H1 (cell line): Measurements from ENCODE around the gene SCGN. TPM values are rescaled to one million over a fixed set of nuclear protein-coding genes. Genes with fewer than 3 reads are reported as not detected.

ENCODE experiments used
- CTCF ChIA-PET: fragments of 300-600 bp; sonication (Branson Sonifier 250); formaldehyde crosslinking; loops from one replicate; lab custom pipeline; 2021; ENCODE audit not compliant: partially characterized antibody; lab: Charles Lee
- POLR2A ChIA-PET: fragments of 300-600 bp; sonication (Branson Sonifier 250); formaldehyde crosslinking; loops from one replicate; lab custom pipeline; 2021; ENCODE audit warnings: inconsistent platforms; ENCODE audit not compliant: partially characterized antibody; lab: Charles Lee
- DNase-seq, 2 experiments: peaks; one replicate each; pipeline versions ENCODE4 v3.0.0 to v3.0.0-alpha.2; 2010 to 2022; ENCODE audit warnings: low spot score in 2 of 2, low read depth in 1 of 2, mixed read lengths in 1 of 2
- FAIRE-seq: peaks from 2 replicates; lab custom pipeline; 2011; peaks lifted over from hg19 to GRCh38; lab: Jason Lieb, UNC
- H2AFZ ChIP-seq: 2 replicates; pipeline ENCODE4 v1.8.1; 2012; ENCODE audit warnings: low read length, inconsistent platforms
- H2AK5ac ChIP-seq: 2 replicates; pipeline ENCODE4 v1.6.1; 2013; ENCODE audit warnings: low read depth, low read length
- H2BK120ac ChIP-seq: replicated peaks from 2 replicates; pipeline ENCODE3; 2013; ENCODE audit warnings: low read depth, low read length, inconsistent platforms
- H2BK12ac ChIP-seq: 2 replicates; pipeline ENCODE4 v1.6.1; 2013; ENCODE audit warnings: low read depth, low read length
- H2BK15ac ChIP-seq: 2 replicates; pipeline ENCODE4 v1.6.1; 2013; ENCODE audit warnings: low read length
- H2BK20ac ChIP-seq: 2 replicates; pipeline ENCODE4 v1.6.1; 2013; ENCODE audit warnings: low read length
- H2BK5ac ChIP-seq: 2 replicates; pipeline ENCODE4 v1.6.1; 2013; ENCODE audit warnings: low read depth, low read length
- H3K14ac ChIP-seq: 2 replicates; pipeline ENCODE4 v1.6.1; 2013; ENCODE audit warnings: inconsistent platforms; ENCODE audit not compliant: insufficient read length
- H3K18ac ChIP-seq: 2 replicates; pipeline ENCODE4 v1.6.1; 2013; ENCODE audit warnings: low read length; ENCODE audit errors: extremely low read depth
- H3K23ac ChIP-seq: 2 replicates; pipeline ENCODE4 v1.6.1; 2013; ENCODE audit warnings: inconsistent platforms; ENCODE audit not compliant: insufficient read length
- H3K23me2 ChIP-seq: 2 replicates; pipeline ENCODE4 v1.6.1; 2013; ENCODE audit warnings: low read depth, low read length
- H3K27ac ChIP-seq: 2 replicates; pipeline ENCODE4 v1.6.1; 2011; ENCODE audit warnings: low read depth, low read length, inconsistent platforms
- H3K27me3 ChIP-seq, 4 experiments: replicated peaks in 1 of 4; 1 replicate in 1 of 4; 2 replicates in 3 of 4; pipeline versions ENCODE4 v1.6.1 to v1.8.1; 2011 to 2013; ENCODE audit warnings: low read length in 3 of 4, mild to moderate bottlenecking in 3 of 4, inconsistent platforms in 2 of 4, mixed read lengths in 2 of 4, moderate library complexity in 1 of 4; ENCODE audit not compliant: control insufficient read depth in 3 of 4, insufficient read depth in 3 of 4; ENCODE audit errors: extremely low read depth in 1 of 4
- H3K36me3 ChIP-seq, 4 experiments: 2 replicates each; pipeline versions ENCODE4 v1.6.1 to v1.8.1; 2011 to 2013; ENCODE audit warnings: mild to moderate bottlenecking in 4 of 4, low read length in 3 of 4, moderate library complexity in 2 of 4, control low read depth in 1 of 4, inconsistent platforms in 1 of 4; ENCODE audit not compliant: insufficient read depth in 4 of 4, control insufficient read depth in 2 of 4
- H3K4ac ChIP-seq: replicated peaks from 2 replicates; pipeline ENCODE3; 2013; ENCODE audit warnings: low read length, low read depth, mixed read lengths, inconsistent platforms; ENCODE audit not compliant: insufficient read length
- H3K4me1 ChIP-seq, 4 experiments: replicated peaks in 1 of 4; 1 replicate in 1 of 4; 2 replicates in 3 of 4; pipeline versions ENCODE4 v1.6.1 to v1.8.1; 2011 to 2013; ENCODE audit warnings: low read length in 3 of 4, inconsistent platforms in 2 of 4, mixed read lengths in 1 of 4; ENCODE audit not compliant: insufficient read depth in 4 of 4, control insufficient read depth in 3 of 4
- H3K4me2 ChIP-seq, 2 experiments: 2 replicates each; pipeline versions ENCODE4 v1.6.1 to v1.8.1; 2011 to 2013; ENCODE audit warnings: low read depth in 2 of 2, low read length in 2 of 2, control low read depth in 1 of 2, inconsistent platforms in 1 of 2, mild to moderate bottlenecking in 1 of 2; ENCODE audit not compliant: insufficient read depth in 1 of 2
- H3K4me3 ChIP-seq, 4 experiments: fragments of 200-600, 300-600 bp in 1 of 4; sonication (generic), shearing (Covaris generic), sonication (Bioruptor Twin) in 1 of 4; 2 replicates each; pipeline versions ENCODE4 v1.5.1 to v1.8.1; 2011 to 2016; ENCODE audit warnings: low read length in 4 of 4, low read depth in 3 of 4, control low read depth in 2 of 4, inconsistent platforms in 2 of 4, mild to moderate bottlenecking in 2 of 4, mixed read lengths in 1 of 4, moderate library complexity in 1 of 4; ENCODE audit not compliant: insufficient read depth in 2 of 4; ENCODE audit errors: extremely low read depth in 1 of 4
- H3K56ac ChIP-seq: replicated peaks from 2 replicates; pipeline ENCODE3; 2013; ENCODE audit warnings: low read depth, mild to moderate bottlenecking, mixed read lengths, low read length, inconsistent platforms; ENCODE audit not compliant: insufficient read length
- H3K79me1 ChIP-seq: 2 replicates; pipeline ENCODE4 v1.6.1; 2013; ENCODE audit warnings: low read depth, low read length, control low read depth
- H3K79me2 ChIP-seq, 2 experiments: 2 replicates each; pipeline versions ENCODE4 v1.6.1 to v1.8.1; 2012 to 2013; ENCODE audit warnings: low read length in 2 of 2, mild to moderate bottlenecking in 2 of 2, inconsistent platforms in 1 of 2; ENCODE audit not compliant: insufficient read depth in 2 of 2, control insufficient read depth in 1 of 2
- H3K9ac ChIP-seq, 4 experiments: replicated peaks in 1 of 4; 1 replicate in 1 of 4; 2 replicates in 3 of 4; pipeline versions ENCODE4 v1.6.1 to v1.8.1; 2011 to 2013; ENCODE audit warnings: low read depth in 3 of 4, low read length in 3 of 4, control low read depth in 2 of 4, mild to moderate bottlenecking in 2 of 4, moderate library complexity in 2 of 4, inconsistent platforms in 1 of 4; ENCODE audit errors: extremely low read depth in 1 of 4
- H3K9me3 ChIP-seq, 2 experiments: 2 replicates each; pipeline versions ENCODE4 v1.6.1 to v1.8.1; 2012 to 2013; ENCODE audit warnings: mild to moderate bottlenecking in 2 of 2, moderate library complexity in 2 of 2, control low read depth in 1 of 2, inconsistent platforms in 1 of 2, low read depth in 1 of 2, low read length in 1 of 2, mixed read lengths in 1 of 2; ENCODE audit not compliant: insufficient read depth in 2 of 2
- H4K20me1 ChIP-seq, 2 experiments: replicated peaks in 1 of 2; 2 replicates each; pipeline versions ENCODE3 to v1.8.1; 2011 to 2013; ENCODE audit warnings: inconsistent platforms in 2 of 2, low read length in 2 of 2, mild to moderate bottlenecking in 1 of 2; ENCODE audit not compliant: insufficient read depth in 2 of 2, control insufficient read depth in 1 of 2
- H4K5ac ChIP-seq: 2 replicates; pipeline ENCODE4 v1.6.1; 2013; ENCODE audit warnings: low read length, low read depth, mixed read lengths, inconsistent platforms; ENCODE audit not compliant: insufficient read length
- H4K8ac ChIP-seq: 2 replicates; pipeline ENCODE4 v1.8.0; 2013; ENCODE audit warnings: mild to moderate bottlenecking, moderate library complexity, low read length, inconsistent platforms; ENCODE audit not compliant: insufficient read depth; ENCODE audit errors: extremely low read depth
- H4K91ac ChIP-seq: replicated peaks from 2 replicates; pipeline ENCODE3; 2013; ENCODE audit warnings: low read length, mixed read lengths, inconsistent platforms; ENCODE audit not compliant: insufficient read length
- BACH1 ChIP-seq: IDR thresholded peaks from 2 replicates; pipeline ENCODE4 v1.6.1; 2012; ENCODE audit warnings: low read length, improper control_type of control experiment
- CBX5 ChIP-seq: fragments of 300-800, 300-1000 bp; sonication (generic); IDR thresholded peaks from 2 replicates; pipeline ENCODE4 v1.7.1; 2016; ENCODE audit warnings: antibody characterized with exemption, low read length, low read depth
- CEBPB ChIP-seq: IDR thresholded peaks from 2 replicates; pipeline ENCODE4 v1.6.1; 2012; ENCODE audit warnings: low read depth, low read length
- KDM5A ChIP-seq: fragments of 200-600 bp; IDR thresholded peaks from 2 replicates; pipeline ENCODE4 v1.7.1; 2012; ENCODE audit warnings: mild to moderate bottlenecking, low read length, inconsistent platforms, mixed read lengths
- RAD21 ChIP-seq, 2 experiments: IDR thresholded peaks in 1 of 2; conservative IDR thresholded peaks in 1 of 2; 2 replicates each; pipeline ENCODE4 v1.6.1; 2011; ENCODE audit warnings: low read depth in 2 of 2, low read length in 2 of 2, improper control_type of control experiment in 1 of 2, inconsistent platforms in 1 of 2, mild to moderate bottlenecking in 1 of 2, moderate library complexity in 1 of 2
- RNF2 ChIP-seq: fragments of 200-900, 300-1000 bp; sonication (generic); IDR thresholded peaks from 2 replicates; pipeline ENCODE4 v1.7.1; 2016; ENCODE audit warnings: borderline replicate concordance, low read depth, mild to moderate bottlenecking, antibody characterized with exemption, low read length; ENCODE audit not compliant: poor library complexity, severe bottlenecking; ENCODE audit errors: missing control alignments
- SAP30 ChIP-seq: fragments of 300-600 bp; sonication (generic); IDR thresholded peaks from 2 replicates; pipeline ENCODE4 v1.7.1; 2012; ENCODE audit warnings: low read length, moderate library complexity, mild to moderate bottlenecking, inconsistent platforms; ENCODE audit not compliant: insufficient read depth, insufficient replicate concordance
- SIX5 ChIP-seq: IDR thresholded peaks from 2 replicates; pipeline ENCODE4 v1.6.1; 2011; ENCODE audit warnings: mild to moderate bottlenecking, low read depth, low read length
- SP4 ChIP-seq: IDR thresholded peaks from 2 replicates; pipeline ENCODE4 v1.6.1; 2012; ENCODE audit warnings: low read length, inconsistent platforms
- USF2 ChIP-seq: IDR thresholded peaks from 2 replicates; pipeline ENCODE4 v1.6.1; 2011; ENCODE audit warnings: low read length, improper control_type of control experiment
- YY1 ChIP-seq: IDR thresholded peaks from 2 replicates; pipeline ENCODE4 v1.6.1; 2011; ENCODE audit warnings: low read depth, mild to moderate bottlenecking, low read length
- WGBS, 2 experiments: shearing (Covaris generic) in 1 of 2; methylation state at CpG; one replicate each; pipeline versions ENCODE4 v1.1.6 to v1.1.7; 2013 to 2015; ENCODE audit warnings: low lambda C conversion rate in 2 of 2, mixed read lengths in 2 of 2, inconsistent platforms in 1 of 2, low coverage in 1 of 2, missing lambda C conversion rate in 1 of 2; ENCODE audit not compliant: insufficient replicate concordance in 2 of 2, insufficient coverage in 1 of 2, insufficient read length in 1 of 2; ENCODE audit errors: extremely low coverage in 1 of 2, missing lambda C conversion rate in 1 of 2; 5-methylcytosine and 5-hydroxymethylcytosine counted together
- polyA plus RNA-seq, 7 experiments: library from polyadenylated mRNA; depleted of rRNA in 3 of 7; stranded (reverse) in 5 of 7; unstranded in 2 of 7; fragments of >200 nt in 5 of 7; fragments of 200-250 nt in 2 of 7; gene quantifications; 1 replicate in 5 of 7; 2 replicates in 1 of 7; 4 replicates in 1 of 7; pipeline versions ENCODE4 v1.2.1 to v1.2.3, GENCODE V29; 2011 to 2013; ENCODE audit warnings: missing spikeins in 2 of 7, mixed read lengths in 2 of 7
- total RNA-seq: library from RNA; stranded (reverse); fragmentation: NEBNext Ultra II Directional; extraction: Animal tissue kit (Norgen Biotek cat#: 25700); gene quantifications from 2 replicates; pipeline ENCODE4 v1.2.1, GENCODE V29; 2021

SCGN gene
- total and polyA plus RNA-seq, 2 of the 8 experiments (the other 6 are each of a cell fraction or from before 2014, with no cell fraction given), result not detected

DNA sequence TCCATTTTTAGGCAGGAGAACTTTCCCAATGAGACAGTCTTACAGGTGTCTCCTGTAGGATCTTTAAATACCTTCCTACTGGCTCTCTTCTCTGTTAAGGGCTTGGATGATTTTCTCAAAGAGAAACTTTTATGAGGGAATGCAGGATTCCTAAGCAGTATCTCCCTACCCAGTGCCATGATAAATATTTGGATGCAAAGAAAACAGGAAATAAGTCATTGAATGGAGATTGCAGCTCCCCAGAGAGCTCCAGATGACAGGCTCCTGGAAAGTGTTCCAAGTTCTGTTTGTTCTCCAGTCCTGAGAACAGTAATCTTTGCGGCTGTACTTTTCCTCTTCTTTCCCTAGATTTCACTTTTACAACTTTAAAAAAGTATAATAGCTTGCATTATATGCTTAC lies 2.4 kb upstream of the SCGN start:
- H3K4me1 ChIP-seq, result no peaks in the 10 kb centered on the region; a peak in 2 of 7 replicates
- 86% methylated on average over 1 of the region's 1 CpG; no CpG with 5 or more reads in 1 of the 2 experiments for WGBS, 2 experiments
- H2BK20ac ChIP-seq, result no peak overlapping the region
- H3K18ac ChIP-seq, result no peak overlapping the region
- no peak overlapping the region for H2BK12ac ChIP-seq
- H3K27me3 ChIP-seq, result peaks cover 4 to 7% (median 5%) of the 10 kb centered on the region in 4 experiments; a peak in 4 of 7 replicates
- no peak overlapping the region for H3K56ac ChIP-seq
- H4K91ac ChIP-seq, result no peak overlapping the region
- POLR2A ChIA-PET, result no interaction called here
- H3K9ac ChIP-seq, result no peak overlapping the region
- no peak overlapping the region for H2AFZ ChIP-seq
- H2BK5ac ChIP-seq, result no peak overlapping the region
- no peak overlapping the region for H3K4me2 ChIP-seq
- CTCF ChIA-PET, result interaction anchor here (1.3 to 1.5 kb wide), 3 partner anchors 9 to 100 kb away, joined by 3 to 4 read pairs (median 3); no protein-coding TSS in a partner anchor
- no peak overlapping the region for H4K5ac ChIP-seq
- H3K79me2 ChIP-seq, result no peaks in the 10 kb centered on the region
- no peaks in the 10 kb centered on the region for H4K20me1 ChIP-seq
- DNase-seq (no peak), FAIRE-seq (no peak)
- no peak overlapping the region for H2BK15ac ChIP-seq
- H3K23me2 ChIP-seq, result 0 out of 2 replicates have a peak, but pooled peaks cover 6% of the 10 kb centered on the region
- H3K4me3 ChIP-seq, result no peak overlapping the region
- H2BK120ac ChIP-seq, result no peak overlapping the region
- no peak overlapping the region for H3K27ac ChIP-seq
- H3K9me3 ChIP-seq, result no peaks in the 10 kb centered on the region
- H3K79me1 ChIP-seq, result no peaks in the 10 kb centered on the region
- H3K4ac ChIP-seq, result no peak overlapping the region
- no peak overlapping the region for H3K23ac ChIP-seq
- no peak overlapping the region for H3K14ac ChIP-seq
- no peaks in the 10 kb centered on the region for H3K36me3 ChIP-seq
- H4K8ac ChIP-seq, result no peak overlapping the region
- no peak overlapping the region for H2AK5ac ChIP-seq
- TF ChIP-seq CBX5 (no peak), SAP30 (no peak), SIX5 (no peak), SP4 (no peak), RNF2 (no peak), BACH1 (no peak), KDM5A (no peak), RAD21 (IDR thresholded peaks at IDR 0.05 in 1 of 2, conservative IDR thresholded peaks at IDR 0.05 in 1 of 2; ENCODE audit: low read depth in 2 of 2, low read length in 2 of 2) (no peak), YY1 (no peak), CEBPB (no peak), USF2 (no peak)
